ENCODE measurements around the gene DUS2. TPM values are rescaled to one million over a fixed set of nuclear protein-coding genes. Genes with fewer than 3 reads are reported as not detected.

Gene DUS2
- total RNA-seq = 14.8 and 24.8 TPM in 2 replicates

GRCh38 chr16:68022728-68023537 is at the start of gene DUS2, which contains the start of gene DDX28:
DUS2 (plus strand) TSS chr16:68023284; CDS start chr16:68038024, 14,740 bp downstream.
DDX28 (minus strand) TSS chr16:68023232; CDS start chr16:68023202, 30 bp downstream.
- TF ChIP-seq, protein P1, sequence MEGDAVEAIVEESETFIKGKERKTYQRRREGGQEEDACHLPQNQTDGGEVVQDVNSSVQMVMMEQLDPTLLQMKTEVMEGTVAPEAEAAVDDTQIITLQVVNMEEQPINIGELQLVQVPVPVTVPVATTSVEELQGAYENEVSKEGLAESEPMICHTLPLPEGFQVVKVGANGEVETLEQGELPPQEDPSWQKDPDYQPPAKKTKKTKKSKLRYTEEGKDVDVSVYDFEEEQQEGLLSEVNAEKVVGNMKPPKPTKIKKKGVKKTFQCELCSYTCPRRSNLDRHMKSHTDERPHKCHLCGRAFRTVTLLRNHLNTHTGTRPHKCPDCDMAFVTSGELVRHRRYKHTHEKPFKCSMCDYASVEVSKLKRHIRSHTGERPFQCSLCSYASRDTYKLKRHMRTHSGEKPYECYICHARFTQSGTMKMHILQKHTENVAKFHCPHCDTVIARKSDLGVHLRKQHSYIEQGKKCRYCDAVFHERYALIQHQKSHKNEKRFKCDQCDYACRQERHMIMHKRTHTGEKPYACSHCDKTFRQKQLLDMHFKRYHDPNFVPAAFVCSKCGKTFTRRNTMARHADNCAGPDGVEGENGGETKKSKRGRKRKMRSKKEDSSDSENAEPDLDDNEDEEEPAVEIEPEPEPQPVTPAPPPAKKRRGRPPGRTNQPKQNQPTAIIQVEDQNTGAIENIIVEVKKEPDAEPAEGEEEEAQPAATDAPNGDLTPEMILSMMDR (IDR thresholded peaks at IDR 0.05; ENCODE audit: insufficient read depth, low read length, poor library complexity, severe bottlenecking) = no peak
- Histone ChIP-seq H3K27me3 (ENCODE audit: control insufficient read depth, insufficient read depth, low read length) (no peaks in the 10 kb centered on the region), H3K4me3 (ENCODE audit: low read depth, low read length) (peak within 1 kb of the TSS; percentile 75), H3K36me3 (ENCODE audit: control insufficient read depth, insufficient read depth, low read length) (no peaks in the 10 kb centered on the region)
- DNase-seq (ENCODE audit: low read depth) = peak; percentile 51

- no peak overlapping the region for H3K4me3 ChIP-seq (ENCODE audit: low read depth, low read length)
- no peak for DNase-seq (ENCODE audit: low read depth)
- TF ChIP-seq, protein P1 (IDR thresholded peaks at IDR 0.05; ENCODE audit: insufficient read depth, low read length, poor library complexity, severe bottlenecking) = no peak
- H3K36me3 ChIP-seq (ENCODE audit: control insufficient read depth, insufficient read depth, low read length) = no peaks in the 10 kb centered on the region
- H3K27me3 ChIP-seq (ENCODE audit: control insufficient read depth, insufficient read depth, low read length) = peaks cover 22% of the 10 kb centered on the region
These were observed 47.6 kb upstream of the DUS2 start for GRCh38 chr16:67975321-67976105.

DNA sequence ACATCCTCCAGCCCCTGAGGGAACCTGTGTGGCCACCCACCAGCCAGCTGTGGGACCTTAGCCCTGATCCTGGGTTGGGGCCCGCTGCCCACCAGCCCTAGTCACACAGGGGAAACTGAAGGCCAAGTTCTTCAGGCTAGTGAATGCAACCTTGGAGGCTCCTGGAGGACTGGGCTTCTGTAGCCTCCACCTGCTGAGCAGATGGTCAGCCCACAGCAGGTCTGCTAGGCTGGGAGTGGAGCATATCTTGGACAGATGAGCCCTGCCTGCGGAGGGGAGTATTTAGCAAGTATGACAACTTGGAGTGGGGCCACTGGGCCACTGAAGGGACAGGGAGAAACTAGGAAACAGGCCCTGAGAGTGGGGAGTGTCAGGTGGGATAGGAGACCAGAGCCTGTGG is 46.9 kb upstream of the DUS2 start:
- peaks cover 22% of the 10 kb centered on the region for H3K27me3 ChIP-seq (ENCODE audit: control insufficient read depth, insufficient read depth, low read length)
- TF ChIP-seq, protein P1 (IDR thresholded peaks at IDR 0.05; ENCODE audit: insufficient read depth, low read length, poor library complexity, severe bottlenecking) = no peak
- DNase-seq (ENCODE audit: low read depth) = no peak
- no peak overlapping the region for H3K4me3 ChIP-seq (ENCODE audit: low read depth, low read length)
- no peaks in the 10 kb centered on the region for H3K36me3 ChIP-seq (ENCODE audit: control insufficient read depth, insufficient read depth, low read length)

- no peak overlapping the region for H3K4me3 ChIP-seq (ENCODE audit: low read depth, low read length)
- peaks cover 22% of the 10 kb centered on the region for H3K27me3 ChIP-seq (ENCODE audit: control insufficient read depth, insufficient read depth, low read length)
- no peak for DNase-seq (ENCODE audit: low read depth)
- TF ChIP-seq, protein P1 (IDR thresholded peaks at IDR 0.05; ENCODE audit: insufficient read depth, low read length, poor library complexity, severe bottlenecking) = no peak
- H3K36me3 ChIP-seq (ENCODE audit: control insufficient read depth, insufficient read depth, low read length) = no peaks in the 10 kb centered on the region
These were observed 46.1 kb upstream of the DUS2 start for GRCh38 chr16:67977005-67977404.

DNA sequence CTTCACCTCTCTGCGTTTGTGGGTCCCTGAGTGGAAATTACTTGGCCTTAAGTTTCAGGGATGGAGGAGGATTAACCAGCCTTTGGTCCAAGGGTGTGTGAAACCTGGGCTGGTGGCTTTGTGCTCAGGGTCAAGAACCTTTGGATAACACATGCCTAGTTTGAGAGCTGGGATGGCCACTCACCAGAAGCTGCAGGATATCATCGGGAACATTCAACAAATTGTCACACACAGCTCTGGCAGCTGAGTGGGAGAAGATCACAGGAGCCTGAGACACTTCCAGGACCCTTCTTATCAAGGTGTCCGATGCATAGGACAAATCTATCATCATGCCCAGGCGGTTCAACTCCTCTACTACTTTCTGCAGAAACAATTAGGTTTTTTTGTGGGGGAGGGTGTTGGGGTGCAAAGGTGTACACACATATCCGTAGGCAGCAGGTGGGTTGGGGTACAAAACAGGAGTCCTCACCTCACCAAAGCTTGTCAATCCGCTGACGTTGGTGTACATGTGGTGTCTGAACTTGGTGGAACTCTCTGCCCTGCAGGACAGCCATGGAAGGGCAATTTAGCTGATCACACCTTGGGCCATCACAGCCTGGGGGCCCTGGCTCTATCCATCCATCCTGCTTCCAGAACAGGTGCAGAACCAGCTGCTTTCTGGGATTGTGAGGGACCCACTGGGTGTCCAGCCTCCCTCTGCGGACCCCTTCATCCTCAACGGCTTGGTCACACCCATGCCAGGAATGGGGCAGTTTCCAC is 45.4 kb upstream of the DUS2 start:
- TF ChIP-seq, protein P1 (IDR thresholded peaks at IDR 0.05; ENCODE audit: insufficient read depth, low read length, poor library complexity, severe bottlenecking) = no peak
- Histone ChIP-seq H3K4me3 (ENCODE audit: low read depth, low read length) (no peak overlapping the region), H3K36me3 (ENCODE audit: control insufficient read depth, insufficient read depth, low read length) (no peaks in the 10 kb centered on the region), H3K27me3 (ENCODE audit: control insufficient read depth, insufficient read depth, low read length) (peaks cover 22% of the 10 kb centered on the region)
- DNase-seq (ENCODE audit: low read depth) = no peak

Measured in kidney epithelial cell (primary cell).